GM18498 (cell line): ENCODE results near the gene TFCP2L1.

Source experiments
- ATAC-seq: cut with Tn5 transposase; IDR thresholded peaks from one replicate; pipeline ENCODE4 v1.9.1; 2021; ENCODE audit warnings: mild to moderate bottlenecking, moderate library complexity; ENCODE audit not compliant: unreplicated experiment

TFCP2L1 gene

DNA sequence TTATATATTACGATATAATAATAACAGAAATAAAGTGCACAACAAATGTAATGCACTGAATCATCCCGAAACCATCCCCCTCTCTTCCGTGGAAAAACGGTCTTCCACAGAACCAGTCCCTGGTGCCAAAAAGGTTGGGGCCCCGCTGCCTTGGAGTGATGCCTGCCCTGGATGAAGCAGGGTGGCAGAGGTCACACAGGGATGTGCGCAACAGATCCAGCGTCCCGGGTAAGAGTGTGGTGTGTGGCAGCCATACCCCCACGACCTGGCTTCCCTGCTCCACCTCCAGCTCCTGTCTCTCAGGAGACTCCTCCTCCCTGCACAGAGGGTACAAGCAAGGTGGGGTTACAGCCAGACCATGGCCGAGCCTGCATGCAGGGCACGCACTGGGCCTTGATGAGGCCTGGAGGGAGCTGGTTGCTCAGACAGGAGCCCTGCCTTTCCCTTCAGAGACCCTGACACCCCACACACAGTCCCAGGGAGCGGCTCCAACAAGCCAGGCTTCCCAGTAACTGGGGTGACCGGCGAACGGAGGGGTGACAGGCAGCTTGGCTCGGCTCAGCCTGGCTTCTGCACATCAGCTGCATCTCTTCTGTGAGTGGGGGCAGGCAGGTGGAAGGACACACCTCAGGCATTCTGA is 41.1 kb downstream of the TFCP2L1 start:
- ATAC-seq: no peak

GRCh38 chr2:121242976-121243375 is 42.0 kb downstream of the TFCP2L1 start:
- no peak for ATAC-seq

- no peak for ATAC-seq
Observed at GRCh38 chr2:121242175-121242875, 42.7 kb downstream of the TFCP2L1 start.

DNA sequence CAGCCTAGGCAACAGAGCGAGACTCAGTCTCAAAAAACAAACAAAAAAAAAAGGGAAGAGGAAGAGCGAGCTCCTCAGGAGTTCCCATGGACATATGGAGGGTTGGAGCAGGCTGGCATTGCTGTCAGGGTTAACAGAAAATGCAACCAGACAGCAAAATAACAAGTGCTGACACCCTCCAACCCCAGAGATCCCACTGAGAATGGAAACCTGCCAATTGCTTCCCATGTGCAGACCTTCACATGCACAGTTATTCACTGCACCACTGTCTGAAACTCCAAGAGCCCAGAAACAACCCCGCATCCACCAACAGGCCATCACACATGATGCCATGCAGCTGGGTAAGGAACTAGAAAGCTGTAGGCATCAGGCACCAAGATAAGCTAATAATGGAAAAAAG is 43.5 kb downstream of the TFCP2L1 start:
- ATAC-seq: no peak

GRCh38 chr2:121240436-121240835 is 44.6 kb downstream of the TFCP2L1 start:
- ATAC-seq: no peak

DNA sequence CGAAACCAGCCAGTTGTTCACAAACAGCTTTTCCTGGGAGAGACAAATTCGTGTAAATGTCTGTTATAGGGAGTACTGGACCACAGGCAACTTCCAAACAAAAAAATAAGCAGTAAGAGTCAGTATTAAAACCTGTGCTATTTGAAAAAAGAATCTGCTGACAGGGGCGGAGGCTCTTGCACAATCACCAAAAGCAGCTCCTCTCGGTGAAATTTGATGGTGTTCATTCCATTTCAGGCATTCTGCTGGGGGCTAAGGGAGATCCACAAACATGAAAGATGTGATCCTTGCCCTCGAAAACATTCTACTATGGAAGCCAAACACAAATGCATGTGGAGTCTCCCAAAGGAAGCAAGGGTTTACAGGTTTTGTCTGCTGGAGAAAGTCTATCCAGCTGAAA is 45.0 kb downstream of the TFCP2L1 start:
- no peak for ATAC-seq

- ATAC-seq: no peak
Observed at GRCh38 chr2:121239471-121239870, 45.5 kb downstream of the TFCP2L1 start.

GRCh38 chr2:121238828-121239227 is 46.2 kb downstream of the TFCP2L1 start:
- no peak for ATAC-seq

GRCh38 chr2:121237980-121238665 is 46.9 kb downstream of the TFCP2L1 start:
- ATAC-seq: no peak

DNA sequence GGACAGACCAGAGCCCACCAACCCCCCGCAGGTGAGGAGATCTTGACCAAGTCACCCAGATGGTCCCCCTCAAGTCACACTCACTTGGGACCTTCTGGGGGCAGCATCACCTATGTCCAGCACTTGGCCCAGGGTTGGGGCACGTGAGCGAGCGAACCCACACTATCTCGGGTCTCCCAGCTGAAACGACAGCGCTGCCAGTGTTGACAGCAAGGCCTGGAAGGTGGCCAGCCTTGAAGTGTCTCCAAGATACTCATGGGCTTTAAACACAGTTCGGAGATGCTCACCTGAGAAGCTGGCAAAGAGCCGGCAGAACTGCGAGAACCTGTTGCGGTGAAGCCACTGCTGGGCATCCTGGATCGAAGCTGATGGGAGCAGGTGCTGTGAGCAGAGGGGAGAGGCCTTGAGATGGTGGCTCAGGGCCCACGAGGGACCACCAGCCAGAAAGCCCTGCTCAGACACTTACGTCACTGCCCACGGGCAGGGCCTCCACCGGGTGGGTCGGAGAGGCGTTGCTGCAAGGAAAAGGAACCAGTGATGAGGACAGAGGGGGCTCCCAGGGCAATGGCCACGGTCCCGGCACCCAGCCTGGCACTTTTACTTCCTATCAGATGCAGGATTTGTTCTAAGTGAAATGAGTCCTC is 47.5 kb downstream of the TFCP2L1 start:
- ATAC-seq: no peak

GRCh38 chr2:121236650-121237180 is 48.3 kb downstream of the TFCP2L1 start:
- no peak for ATAC-seq

GRCh38 chr2:121236101-121236640 is 48.8 kb downstream of the TFCP2L1 start:
- no peak for ATAC-seq

- ATAC-seq: no peak
Observed at GRCh38 chr2:121235542-121235941, 49.5 kb downstream of the TFCP2L1 start.

GRCh38 chr2:121234791-121235190 is 50.2 kb downstream of the TFCP2L1 start:
- no peak for ATAC-seq

DNA sequence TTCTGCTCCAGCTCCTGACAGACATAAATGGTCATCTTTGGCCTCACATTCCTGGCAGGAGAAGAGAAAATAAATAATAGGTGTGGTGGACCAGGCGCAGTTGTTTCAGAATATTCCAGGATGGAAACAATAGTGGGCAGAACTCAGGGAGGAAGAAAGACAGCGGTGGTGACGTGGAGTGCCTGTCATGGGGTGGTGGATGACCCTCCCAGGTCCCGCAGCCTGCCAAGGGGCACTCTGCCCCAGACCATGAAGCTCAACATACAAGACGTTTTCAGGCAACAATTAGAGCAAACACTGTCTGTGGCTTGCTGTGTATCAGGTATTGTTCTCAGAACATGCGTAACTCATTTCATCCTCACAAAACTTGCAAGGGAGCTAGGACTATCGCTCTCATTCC is 50.9 kb downstream of the TFCP2L1 start:
- ATAC-seq: no peak

GRCh38 chr2:121233486-121234110 is 51.4 kb downstream of the TFCP2L1 start:
- ATAC-seq: no peak

- ATAC-seq: no peak
Observed at GRCh38 chr2:121232626-121233265, 52.3 kb downstream of the TFCP2L1 start.

GRCh38 chr2:121231385-121232000 is 53.5 kb downstream of the TFCP2L1 start:
- ATAC-seq: no peak

DNA sequence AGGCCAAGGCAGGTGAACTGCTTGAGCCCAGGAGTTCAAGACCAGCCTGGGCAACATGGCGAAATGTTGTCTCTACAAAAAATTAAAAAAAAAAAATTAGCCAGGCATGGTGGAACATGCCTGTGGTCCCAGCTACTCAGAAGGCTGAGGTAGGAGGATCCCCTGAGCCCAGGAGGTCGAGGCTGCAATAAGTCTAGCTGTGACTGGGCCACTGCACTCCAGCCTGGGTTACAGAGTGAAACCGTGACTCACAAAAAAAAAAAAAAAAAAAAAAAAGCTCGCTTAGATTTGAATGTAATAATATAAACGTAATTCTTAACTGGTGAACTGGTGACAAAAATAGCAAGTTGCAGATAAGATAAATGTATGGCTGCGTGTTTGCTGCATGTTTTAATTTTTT is 56.5 kb downstream of the TFCP2L1 start:
- no peak for ATAC-seq
